GM10847 (cell line): Measurements from ENCODE around the gene ABCA7.

Experiments used
- POLR2A ChIP-seq: IDR thresholded peaks from 2 replicates; pipeline ENCODE4 v1.6.1; 2011; ENCODE audit not compliant: insufficient read length; ENCODE audit errors: extremely low read depth

ABCA7 gene

DNA sequence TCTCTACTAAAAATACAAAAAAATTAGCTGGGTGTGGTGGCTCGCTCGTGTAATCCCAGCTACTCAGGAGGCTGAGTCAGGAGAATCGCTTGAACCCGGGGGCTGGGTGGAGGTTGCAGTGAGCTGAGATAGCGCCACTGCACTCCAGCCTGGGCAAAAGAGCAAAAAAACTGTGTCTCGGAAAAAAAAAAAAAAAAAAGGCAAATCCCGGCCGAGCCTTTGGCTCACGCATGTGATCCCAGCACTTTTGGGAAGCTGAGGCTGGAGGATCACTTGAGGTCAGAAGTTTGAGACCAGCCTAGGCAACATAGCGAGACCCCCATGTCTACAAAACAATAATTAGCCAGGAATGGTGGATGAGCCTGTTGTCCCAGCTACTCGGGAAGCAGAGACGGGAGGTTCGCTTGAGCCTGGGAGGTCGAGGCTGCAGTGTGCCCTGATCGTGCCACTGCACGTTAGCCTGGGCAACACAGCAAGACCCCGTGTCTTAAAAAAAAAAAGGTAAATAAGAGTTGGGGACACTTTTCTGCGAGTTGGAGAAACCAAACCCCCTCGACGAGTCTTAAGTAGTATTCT is 63.3 kb downstream of the ABCA7 start:
- TF ChIP-seq POLR2A: no peak

DNA sequence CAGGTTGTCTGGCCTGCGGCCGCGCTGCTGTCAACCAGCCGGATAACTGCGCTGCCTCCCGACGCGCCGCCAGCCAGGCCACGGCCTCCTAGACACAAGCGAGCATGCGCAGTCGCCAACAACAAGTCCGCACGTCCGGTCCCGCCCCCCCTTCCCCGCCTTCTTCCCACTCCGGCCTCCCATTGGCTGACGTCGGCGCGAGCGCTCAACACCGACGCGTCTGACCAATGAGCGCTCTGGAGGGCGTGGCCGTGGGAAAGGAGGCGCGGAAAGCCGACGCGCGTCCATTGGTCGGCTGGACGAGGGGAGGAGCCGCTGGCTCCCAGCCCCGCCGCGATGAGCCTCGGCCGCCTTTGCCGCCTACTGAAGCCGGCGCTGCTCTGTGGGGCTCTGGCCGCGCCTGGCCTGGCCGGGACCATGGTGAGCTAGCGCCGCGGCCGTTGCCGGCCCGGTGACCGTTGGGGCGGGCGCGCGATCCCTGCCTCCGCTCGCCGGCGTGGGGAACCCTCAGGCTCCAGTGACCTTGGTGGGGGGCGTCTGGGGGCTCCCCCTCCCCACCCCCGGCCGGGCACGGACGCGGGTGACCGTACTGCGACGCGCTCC is 63.9 kb downstream of the ABCA7 start, which contains the start of gene GPX4:
Gene GPX4, plus strand, starts transcription at position 287 of the 603 bp plus-strand sequence. Its CDS starts 50 bp downstream, at position 337.
- peak; percentile 98 for TF ChIP-seq POLR2A

DNA sequence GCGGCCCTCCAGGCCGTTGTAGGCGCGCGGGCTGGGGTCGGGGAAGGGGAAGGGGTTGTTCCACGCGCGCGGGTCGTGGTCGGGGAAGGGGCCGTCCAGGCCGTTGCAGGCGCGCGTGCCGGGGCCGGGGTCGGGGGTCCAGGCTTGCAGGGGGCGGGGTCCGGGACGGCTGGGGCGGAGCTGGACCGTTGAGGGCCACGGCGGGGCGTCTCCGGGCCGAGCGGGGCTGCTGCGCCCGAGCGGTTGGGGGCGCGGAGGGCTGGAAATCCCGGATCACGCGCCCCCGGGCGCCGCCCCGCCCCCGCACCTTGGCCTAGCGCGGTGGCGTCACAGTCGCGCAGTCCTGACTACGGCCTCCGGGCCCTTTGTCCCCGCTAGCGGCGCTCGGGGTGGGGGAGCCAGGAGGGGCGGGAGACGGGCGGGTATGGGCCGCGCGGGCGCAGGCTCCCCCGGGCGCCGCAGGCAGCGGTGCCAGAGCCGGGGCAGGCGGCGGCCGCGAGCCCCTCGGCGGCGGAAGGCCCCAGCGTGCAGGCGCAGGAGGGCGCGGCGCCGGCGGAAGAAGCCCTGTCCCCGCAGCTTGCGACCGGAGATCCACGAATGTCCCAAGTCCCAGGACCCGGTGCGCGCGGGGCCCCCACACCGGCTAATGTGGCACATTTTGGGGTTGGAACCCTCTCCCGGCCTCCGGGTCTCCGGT is 64.6 kb downstream of the ABCA7 start:
- no peak for TF ChIP-seq POLR2A

DNA sequence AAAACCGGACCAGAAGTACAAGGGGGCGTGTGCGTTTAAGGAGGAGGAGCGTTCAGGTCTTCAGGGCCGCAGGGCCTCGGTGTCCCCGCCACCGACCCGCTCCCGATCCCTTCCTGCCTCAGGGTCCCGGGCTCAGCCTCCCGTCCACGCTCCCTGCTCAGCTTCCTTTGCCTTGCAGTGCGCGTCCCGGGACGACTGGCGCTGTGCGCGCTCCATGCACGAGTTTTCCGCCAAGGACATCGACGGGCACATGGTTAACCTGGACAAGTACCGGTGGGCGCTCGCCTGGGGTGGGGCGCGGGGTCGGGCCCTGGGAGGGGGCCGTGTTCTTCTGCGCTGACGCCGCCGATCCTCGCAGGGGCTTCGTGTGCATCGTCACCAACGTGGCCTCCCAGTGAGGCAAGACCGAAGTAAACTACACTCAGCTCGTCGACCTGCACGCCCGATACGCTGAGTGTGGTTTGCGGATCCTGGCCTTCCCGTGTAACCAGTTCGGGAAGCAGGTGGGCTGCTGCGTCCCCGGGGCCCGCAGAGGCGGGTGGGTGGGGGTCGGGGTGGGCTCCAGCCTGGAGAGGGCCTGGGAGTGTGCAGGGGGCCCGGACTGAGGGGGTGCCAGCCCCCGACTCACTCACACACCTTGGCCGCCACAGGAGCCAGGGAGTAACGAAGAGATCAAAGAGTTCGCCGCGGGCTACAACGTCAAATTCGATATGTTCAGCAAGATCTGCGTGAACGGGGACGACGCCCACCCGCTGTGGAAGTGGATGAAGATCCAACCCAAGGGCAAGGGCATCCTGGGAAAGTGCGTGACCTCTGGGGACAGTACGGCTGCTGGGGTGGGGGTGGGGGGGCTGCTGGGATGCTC is 65.3 kb downstream of the ABCA7 start:
- no peak for TF ChIP-seq POLR2A

DNA sequence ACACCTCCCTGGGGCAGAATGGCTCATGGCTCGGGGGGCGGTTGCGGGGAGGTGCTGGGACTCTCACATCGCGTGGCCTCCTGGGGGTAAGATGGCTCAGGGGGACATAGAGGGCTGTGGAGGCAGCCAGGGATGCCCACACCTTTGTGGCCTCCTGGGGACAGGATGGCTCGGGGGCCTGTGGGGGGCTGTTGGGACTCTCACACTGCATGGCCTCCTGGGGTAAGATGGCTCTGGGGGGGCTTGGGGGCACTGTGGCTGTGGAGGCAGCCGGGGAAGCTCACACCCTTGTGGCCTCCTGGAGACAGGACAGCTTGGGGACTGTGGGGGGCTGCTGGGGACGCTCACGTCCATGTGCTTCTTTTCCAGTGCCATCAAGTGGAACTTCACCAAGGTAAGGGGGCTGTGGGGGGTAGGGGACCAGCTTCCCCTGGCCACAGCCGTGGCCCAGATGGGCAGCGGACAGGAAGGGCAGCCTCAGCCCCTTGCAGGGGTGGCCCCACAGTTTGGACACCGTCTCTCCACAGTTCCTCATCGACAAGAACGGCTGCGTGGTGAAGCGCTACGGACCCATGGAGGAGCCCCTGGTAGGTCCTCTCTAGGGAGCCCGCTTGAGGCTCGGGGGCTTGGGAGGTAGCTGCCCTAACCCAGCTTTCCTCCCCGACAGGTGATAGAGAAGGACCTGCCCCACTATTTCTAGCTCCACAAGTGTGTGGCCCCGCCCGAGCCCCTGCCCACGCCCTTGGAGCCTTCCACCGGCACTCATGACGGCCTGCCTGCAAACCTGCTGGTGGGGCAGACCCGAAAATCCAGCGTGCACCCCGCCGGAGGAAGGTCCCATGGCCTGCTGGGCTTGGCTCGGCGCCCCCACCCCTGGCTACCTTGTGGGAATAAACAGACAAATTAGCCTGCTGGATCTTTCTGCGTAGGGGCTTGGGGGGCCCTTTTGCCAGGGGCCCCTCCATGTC is 66.2 kb downstream of the ABCA7 start:
- TF ChIP-seq POLR2A: no peak

DNA sequence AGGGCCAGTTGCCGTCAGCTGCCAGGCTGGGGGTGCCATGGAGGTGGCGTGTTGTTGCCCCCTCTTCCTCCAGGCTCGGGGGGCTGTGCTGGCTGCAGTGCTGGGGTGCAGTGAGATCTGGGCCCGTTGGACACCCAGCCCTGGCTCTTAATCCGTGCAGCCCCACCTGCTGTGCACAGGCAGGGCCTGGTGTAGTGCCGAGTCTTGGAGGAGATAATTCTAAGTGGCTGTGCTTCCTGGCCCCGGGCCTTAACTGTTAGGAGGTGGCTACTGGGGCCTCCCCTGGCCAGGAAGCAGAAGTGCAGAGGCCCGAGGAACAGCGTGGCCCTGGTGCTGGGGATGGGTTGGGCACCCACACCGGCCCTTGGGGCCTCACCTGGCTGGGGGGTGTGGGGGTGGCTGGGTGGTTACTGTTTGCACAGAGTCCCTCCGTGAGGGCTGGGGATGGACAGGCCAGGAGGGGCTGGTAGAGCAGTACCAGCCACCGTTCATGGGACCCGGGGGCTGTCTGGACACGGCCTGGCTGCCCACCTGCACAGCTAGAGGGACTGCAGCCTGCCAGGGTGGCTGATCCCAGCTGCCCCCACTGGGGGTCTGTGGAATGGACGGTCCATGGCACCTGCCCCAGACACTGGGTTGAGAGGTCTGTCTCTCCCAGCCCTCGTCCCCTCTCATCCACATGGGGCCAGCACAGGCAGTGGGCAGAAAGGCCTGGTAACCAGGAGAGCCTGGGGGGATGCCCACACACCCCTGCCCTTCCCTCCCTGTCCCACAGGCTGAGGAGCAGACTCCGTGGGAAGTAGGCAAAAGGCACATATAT is 67.1 kb downstream of the ABCA7 start:
- TF ChIP-seq POLR2A: no peak

DNA sequence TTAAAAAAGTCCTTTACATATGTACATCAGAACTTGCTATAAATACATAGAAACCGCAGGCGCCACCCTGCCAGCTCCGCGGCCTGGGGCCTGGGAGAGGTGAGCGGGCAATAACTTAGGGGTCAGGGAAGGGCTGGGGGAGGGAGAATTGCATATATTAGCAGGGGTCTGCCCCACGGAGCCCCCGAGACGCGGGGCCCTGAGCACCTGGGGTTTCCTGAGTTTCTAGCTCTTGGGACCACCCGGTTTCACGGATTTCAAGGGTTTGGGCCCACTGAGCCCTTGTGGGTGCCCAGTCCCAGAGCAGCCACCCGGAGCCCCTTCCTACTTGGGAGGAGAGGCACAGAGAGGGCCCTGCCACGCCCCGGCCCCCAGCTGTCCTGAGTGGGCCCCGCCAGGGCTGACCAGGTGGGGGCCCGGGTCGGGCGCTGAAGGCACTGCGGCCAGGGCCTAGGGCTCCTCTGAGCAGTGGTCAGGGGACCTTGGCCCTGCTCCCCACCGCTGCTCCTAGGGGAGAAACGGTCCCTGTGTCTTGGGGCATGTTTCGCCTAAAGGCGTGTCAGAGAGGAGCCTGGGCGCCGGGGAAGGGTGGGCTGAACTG is 67.9 kb downstream of the ABCA7 start:
- no peak for TF ChIP-seq POLR2A

DNA sequence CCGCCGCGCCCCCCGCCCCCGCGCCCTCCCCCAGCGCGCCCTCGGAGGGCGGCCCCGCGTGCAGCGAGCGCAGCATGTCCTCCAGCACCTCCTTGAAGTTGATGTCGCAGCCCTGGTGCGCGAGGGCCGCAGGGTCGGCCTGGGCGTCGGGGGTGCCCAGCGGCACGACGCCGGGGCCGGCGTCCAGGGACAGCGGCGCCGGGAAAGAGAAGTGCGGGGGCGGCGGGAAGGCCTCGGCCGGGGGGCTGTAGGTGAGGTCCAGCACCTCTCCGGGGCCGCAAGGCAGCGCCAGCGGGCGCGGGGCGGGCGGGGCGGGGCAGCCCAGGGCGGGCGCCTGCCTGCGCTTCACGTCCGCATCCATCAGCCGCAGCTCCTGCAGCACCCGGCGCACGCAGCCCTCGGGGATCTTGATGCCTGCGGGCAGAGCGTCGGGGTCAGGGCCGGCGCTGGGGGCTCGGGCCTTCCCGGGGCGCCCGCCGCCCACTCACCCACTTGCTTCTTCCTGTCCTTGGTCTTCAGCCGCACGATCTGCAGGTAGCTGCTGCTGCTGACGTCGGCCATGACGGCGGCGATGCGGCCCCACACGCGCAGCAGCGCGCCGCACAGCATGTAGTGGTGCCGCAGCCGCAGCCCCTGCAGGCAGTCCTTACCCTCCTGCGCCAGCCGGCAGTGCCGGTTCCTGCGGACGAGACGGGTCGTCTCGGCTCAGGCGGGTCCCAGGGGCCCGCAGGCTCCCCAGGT is 68.6 kb downstream of the ABCA7 start:
- no peak for TF ChIP-seq POLR2A

DNA sequence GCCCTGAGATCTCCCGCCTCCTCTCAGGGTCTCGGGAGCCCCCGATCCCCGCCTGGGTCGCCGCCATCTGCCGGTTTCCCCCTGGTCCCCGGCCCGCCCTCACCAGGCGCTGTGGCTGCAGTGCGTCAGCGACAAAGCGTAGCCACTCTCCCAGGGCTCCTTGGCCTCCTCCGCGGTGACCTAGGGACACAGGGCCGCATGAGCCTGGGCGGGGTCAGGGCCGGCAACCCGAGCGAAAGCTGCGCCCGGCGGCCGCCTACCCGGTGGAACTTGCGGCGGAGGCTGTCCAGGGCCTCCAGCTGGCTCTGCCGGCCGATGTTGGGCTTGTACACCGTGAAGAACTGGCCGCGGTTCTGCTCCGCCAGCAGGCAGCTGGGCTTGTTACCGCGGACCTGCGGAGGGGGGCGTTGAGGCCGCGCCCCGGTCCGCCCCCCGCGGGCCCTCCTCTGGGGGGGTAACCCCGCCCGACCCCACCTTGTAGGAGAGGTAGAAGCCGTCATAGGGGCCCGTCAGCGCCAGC is 69.2 kb downstream of the ABCA7 start:
- TF ChIP-seq POLR2A: peak; percentile 15

DNA sequence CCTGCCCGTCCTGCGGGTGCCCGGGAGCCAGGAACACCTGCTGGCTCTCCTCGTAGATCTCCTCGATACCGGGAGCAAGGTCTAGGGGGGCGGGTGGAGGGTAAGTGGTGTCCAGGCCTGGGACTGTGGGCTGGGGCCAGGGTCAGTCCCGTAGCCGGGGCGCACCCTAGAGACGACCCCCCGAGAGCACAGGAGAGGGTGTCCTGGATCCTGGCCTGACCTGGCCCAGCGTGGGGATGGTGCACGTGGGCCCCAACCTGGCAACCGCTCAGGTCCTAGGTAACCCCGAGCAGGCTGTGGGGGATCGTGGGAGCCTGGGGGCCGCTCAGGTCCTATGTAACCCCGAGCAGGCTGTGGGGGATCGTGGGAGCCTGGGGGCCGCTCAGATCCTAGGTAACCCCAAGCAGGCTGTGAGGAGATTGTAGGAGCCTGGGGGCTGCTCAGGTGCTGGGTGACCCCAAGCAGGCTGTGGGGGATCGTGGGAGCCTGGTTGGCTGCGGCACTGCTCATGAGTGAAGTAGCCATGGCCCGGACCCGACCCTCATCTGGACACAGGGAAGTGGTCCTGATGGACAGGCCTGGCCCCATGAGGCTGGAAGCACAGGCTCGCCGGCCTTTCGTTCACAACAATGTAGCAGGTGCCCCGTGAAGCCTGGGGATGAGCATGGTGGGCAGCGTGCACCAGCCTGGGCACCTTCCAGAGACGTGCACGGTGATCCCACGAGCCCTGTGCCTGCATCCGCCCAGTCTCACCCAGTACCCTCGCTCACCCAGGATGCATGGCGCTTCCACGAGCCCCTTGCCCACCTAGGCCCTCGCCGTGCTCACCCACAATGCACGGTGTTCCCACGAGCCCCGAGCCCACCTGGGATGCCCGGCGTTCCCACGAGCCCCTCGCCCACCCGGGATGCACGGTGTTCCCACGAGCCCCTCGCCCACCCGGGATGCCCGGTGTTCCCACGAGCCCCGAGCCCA is 70.1 kb downstream of the ABCA7 start:
- TF ChIP-seq POLR2A: no peak
